Liver (tissue), 3 donors: Measurements from ENCODE around the gene AP5Z1.

ENCODE experiments used
- CTCF ChIP-seq: fragments of 150-350 bp; IDR thresholded peaks from 2 replicates; pipeline ENCODE4 v1.5.1; 2017; ENCODE audit warnings: improper control_type of control experiment, low read depth, low read length; ENCODE audit not compliant: missing input control
- EGR1 ChIP-seq, 2 donors: IDR thresholded peaks; 2 replicates each; pipeline ENCODE4 v1.6.1; 2016 to 2018; ENCODE audit warnings: antibody characterized with exemption in 2 of 2, low read depth in 2 of 2
- GABPA ChIP-seq, 2 donors: IDR thresholded peaks in 1 of 2; conservative IDR thresholded peaks in 1 of 2; 2 replicates each; pipeline ENCODE4 v1.6.1; 2016; ENCODE audit warnings: antibody characterized with exemption in 2 of 2, mild to moderate bottlenecking in 1 of 2, moderate library complexity in 1 of 2
- JUND ChIP-seq, 2 donors: IDR thresholded peaks; 2 replicates each; pipeline ENCODE4 v1.6.1; 2016; ENCODE audit warnings: antibody characterized with exemption in 2 of 2
- MAX ChIP-seq: IDR thresholded peaks from 2 replicates; pipeline ENCODE4 v1.6.1; 2016; ENCODE audit warnings: antibody characterized with exemption
- RAD21 ChIP-seq, 2 donors: IDR thresholded peaks; 2 replicates each; pipeline ENCODE4 v1.6.1; 2016; ENCODE audit warnings: antibody characterized with exemption in 2 of 2, mild to moderate bottlenecking in 2 of 2
- REST ChIP-seq: IDR thresholded peaks from 2 replicates; pipeline ENCODE4 v1.6.1; 2016; ENCODE audit warnings: antibody characterized with exemption, mild to moderate bottlenecking
- RXRA ChIP-seq, 2 donors: IDR thresholded peaks; 2 replicates each; pipeline ENCODE4 v1.6.1; 2017 to 2018; ENCODE audit warnings: antibody characterized with exemption in 2 of 2, mild to moderate bottlenecking in 1 of 2
- SP1 ChIP-seq: IDR thresholded peaks from 2 replicates; pipeline ENCODE4 v1.6.1; 2018; ENCODE audit warnings: antibody characterized with exemption, mild to moderate bottlenecking
- TAF1 ChIP-seq: conservative IDR thresholded peaks from 2 replicates; pipeline ENCODE4 v1.6.1; 2016; ENCODE audit warnings: antibody characterized with exemption, mild to moderate bottlenecking
- donor health status: healthy.
- donor health status: healthy.

GRCh38 chr7:4808565-4808964 lies 33.1 kb downstream of the AP5Z1 start:
- TF ChIP-seq CTCF, result no peak
- no peak for TF ChIP-seq MAX
- no peak for TF ChIP-seq RXRA (IDR thresholded peaks at IDR 0.05)
- no peak for TF ChIP-seq RAD21 (IDR thresholded peaks at IDR 0.05)
- TF ChIP-seq REST, result no peak
- TF ChIP-seq GABPA (IDR thresholded peaks at IDR 0.05 in 1 of 2, conservative IDR thresholded peaks at IDR 0.05 in 1 of 2), result no peak
- TF ChIP-seq SP1, result no peak
- TF ChIP-seq EGR1 (IDR thresholded peaks at IDR 0.05; ENCODE audit: low read depth in 2 of 2), result no peak
- TF ChIP-seq TAF1, result no peak
- TF ChIP-seq JUND (IDR thresholded peaks at IDR 0.05), result no peak
